Ovary (tissue), 3 donors: ENCODE results near the gene CRYBB2.

ENCODE experiments used
- EP300 ChIP-seq: sonication (generic); formaldehyde crosslinking; IDR thresholded peaks from one replicate; pipeline ENCODE4 v1.6.1; 2017; ENCODE audit warnings: antibody characterized with exemption
- TF ChIP-seq, protein P1 (sequence below), 3 donors: fragments of 450-650 bp in 2 of 3; fragments of 200-600 bp in 1 of 3; IDR thresholded peaks; one replicate each; pipeline versions ENCODE4 v1.5.1 to v1.8.0; 2016 to 2022; ENCODE audit warnings: antibody characterized with exemption in 3 of 3, mild to moderate bottlenecking in 1 of 3
- donor health status: DM: no; HTN: no; CAD: no.

DNA sequence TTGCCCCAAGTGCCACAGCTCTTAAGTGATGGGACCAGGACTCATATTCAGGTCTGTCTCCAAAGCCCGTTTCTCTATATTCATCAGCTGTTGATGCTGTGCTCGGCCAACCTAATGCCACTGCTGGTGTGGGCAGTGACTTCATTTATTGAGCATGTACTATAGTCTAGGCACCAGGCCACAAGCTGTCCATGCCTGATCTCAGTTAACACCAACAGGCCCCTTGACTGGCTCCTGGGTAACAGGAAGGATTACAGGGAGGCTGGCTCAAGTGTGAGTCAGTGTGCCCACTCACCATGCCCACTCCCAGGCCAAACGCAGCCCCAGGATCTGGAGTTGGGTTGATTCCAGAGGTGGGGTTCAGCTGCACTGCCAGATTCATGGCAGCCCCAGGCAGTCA, 8.6 kb upstream of the CRYBB2 start:
- TF ChIP-seq, protein P1, sequence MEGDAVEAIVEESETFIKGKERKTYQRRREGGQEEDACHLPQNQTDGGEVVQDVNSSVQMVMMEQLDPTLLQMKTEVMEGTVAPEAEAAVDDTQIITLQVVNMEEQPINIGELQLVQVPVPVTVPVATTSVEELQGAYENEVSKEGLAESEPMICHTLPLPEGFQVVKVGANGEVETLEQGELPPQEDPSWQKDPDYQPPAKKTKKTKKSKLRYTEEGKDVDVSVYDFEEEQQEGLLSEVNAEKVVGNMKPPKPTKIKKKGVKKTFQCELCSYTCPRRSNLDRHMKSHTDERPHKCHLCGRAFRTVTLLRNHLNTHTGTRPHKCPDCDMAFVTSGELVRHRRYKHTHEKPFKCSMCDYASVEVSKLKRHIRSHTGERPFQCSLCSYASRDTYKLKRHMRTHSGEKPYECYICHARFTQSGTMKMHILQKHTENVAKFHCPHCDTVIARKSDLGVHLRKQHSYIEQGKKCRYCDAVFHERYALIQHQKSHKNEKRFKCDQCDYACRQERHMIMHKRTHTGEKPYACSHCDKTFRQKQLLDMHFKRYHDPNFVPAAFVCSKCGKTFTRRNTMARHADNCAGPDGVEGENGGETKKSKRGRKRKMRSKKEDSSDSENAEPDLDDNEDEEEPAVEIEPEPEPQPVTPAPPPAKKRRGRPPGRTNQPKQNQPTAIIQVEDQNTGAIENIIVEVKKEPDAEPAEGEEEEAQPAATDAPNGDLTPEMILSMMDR (IDR thresholded peaks at IDR 0.05): no peak
- no peak for TF ChIP-seq EP300
